ENCODE measurements around the gene FBXW9.
"Not testable (repeated sequence)": the region's sequence is repeated elsewhere in the genome, so short reads cannot be mapped to it uniquely, and the experiment has no call there.

FBXW9 gene

DNA sequence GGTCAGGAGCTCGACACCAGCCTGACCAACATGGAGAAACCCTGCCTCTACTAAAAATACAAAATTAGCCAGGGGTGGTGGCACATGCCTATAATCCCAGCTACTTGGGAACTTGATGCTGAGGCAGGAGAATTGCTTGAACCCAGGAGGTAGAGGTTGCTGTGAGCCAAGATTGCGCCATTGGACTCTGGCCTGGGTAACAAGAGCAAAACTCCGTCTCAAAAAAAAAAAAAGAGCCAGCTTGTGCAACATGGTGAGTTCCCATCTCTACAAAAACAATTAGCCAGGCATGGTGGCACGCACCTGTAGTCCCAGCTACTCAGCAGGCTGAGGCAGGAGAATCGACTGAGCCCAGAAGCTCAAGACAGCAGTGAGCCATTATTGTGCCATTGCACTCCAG, 18.4 kb downstream of the FBXW9 start:
- DNase-seq = not testable (repeated sequence)

- DNase-seq = no peak
Measured at GRCh38 chr19:12676928-12677327, 19.5 kb downstream of the FBXW9 start.

GRCh38 chr19:12676384-12676792, 20.0 kb downstream of the FBXW9 start:
- DNase-seq = peak; percentile 68 to 90 (median 81)

- no peak for DNase-seq
Measured at GRCh38 chr19:12675940-12676339, 20.5 kb downstream of the FBXW9 start.

DNA sequence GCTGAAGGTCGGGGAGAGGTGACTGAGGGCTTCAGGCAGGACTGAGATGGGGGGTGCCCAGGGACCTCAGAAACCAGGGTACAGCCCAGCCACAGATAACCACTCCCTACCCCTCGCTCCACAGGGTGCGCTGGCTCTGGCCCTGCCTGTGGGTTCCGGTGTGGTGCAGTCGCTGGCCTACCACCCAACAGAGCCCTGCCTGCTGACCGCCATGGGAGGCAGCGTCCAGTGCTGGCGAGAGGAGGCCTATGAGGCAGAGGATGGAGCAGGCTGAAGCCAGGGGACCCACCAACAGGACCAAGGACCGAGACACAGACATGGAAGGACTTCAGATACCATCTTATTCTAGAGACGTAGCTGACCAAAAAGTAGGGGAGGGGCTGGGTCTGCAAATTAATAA, 21.0 kb downstream of the FBXW9 start:
- DNase-seq = no peak

- DNase-seq = no peak
Measured at GRCh38 chr19:12672744-12673143, 23.7 kb downstream of the FBXW9 start.

DNA sequence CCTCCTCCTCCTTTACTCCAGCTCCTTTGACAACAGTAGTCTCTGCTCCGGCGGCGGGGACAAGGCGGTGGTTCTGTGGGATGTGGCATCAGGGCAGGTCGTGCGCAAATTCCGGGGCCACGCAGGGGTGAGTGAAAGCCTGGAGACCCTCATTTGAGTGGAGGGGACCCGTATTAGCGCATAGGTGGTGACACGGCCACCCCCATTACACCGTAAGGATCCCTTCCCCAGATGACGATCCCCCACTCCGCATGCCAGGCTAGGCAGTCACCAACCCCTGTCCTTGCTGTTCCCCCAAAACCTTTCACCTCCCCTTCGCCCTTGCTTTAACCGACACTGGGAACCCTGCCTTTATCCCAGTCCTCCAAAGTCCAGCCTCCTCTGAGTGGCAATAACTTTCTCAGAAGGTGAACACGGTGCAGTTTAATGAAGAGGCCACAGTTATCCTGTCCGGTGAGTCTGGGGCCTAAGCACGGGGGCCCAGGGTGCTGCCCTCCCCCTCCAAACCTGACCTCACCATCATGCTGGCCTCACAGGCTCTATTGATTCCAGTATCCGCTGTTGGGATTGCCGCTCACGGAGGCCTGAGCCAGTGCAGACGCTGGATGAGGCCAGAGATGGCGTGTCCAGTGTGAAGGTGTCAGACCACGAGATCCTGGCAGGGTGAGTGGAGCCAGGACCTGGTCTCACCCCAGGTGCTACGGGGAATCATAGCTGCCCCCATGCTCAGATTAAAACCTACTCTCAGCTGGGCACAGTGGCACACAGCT, 26.1 kb downstream of the FBXW9 start:
- no peak for DNase-seq

GRCh38 chr19:12669270-12670158, 26.9 kb downstream of the FBXW9 start:
- peak; percentile 36 to 59 (median 46) for DNase-seq

- DNase-seq = peak; percentile 18 to 38 (median 25)
Measured at GRCh38 chr19:12668932-12669269, 27.5 kb downstream of the FBXW9 start.

DNA sequence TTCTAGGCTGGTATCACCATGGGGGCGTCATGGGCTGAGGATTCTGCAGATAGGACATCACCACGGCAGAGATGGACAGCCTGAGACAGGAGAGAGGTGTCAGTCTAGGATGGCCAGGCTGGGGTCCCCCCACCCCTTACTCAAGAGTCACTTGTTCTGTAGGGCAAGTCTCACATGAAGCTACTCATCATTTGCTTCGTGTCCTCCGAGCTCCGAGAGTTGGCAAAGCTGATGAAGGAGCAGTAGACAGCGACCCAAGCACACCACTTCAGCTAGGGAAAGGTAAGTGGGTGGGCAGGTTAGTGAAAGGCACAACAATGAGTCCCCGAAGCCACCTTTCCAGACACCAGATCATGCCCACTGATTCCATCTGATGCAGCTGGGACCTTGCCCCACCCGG, 28.1 kb downstream of the FBXW9 start:
- DNase-seq = no peak

DNA sequence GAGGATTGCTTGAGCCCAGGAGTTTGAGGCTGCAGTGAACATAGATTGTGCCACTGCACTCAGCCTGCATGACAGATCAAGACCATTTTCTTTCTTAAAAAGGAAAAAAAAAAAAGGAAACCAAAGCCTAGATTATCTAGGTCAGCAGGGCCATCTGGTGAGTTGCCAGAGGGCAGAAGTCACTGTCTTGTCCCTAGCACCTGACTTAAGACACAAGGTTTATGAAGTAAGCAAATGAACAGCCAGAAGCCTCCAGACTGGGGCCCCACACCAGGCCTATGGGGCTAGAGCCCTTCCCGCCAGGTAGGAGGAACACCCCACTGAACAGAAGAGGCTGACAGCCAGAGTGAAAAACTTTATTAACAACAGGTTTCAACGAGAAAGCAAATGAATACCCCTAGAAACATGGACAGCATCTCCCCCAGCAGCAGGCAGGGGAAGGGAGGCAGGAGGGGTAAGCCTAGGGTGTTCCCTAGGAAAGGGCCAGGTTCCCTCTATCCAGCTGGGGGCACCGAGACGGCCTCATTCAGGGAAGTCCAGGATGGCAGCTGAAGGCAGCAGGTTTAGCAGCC, 28.6 kb downstream of the FBXW9 start:
- DNase-seq = no peak

- DNase-seq = peak; percentile 60 to 69 (median 65)
Measured at GRCh38 chr19:12666265-12667048, 30.0 kb downstream of the FBXW9 start, which contains the start of the genes MAN2B1 and WDR83. MAN2B1 (minus strand) TSS chr19:12666742; CDS start chr19:12666701, 41 bp downstream. WDR83 (plus strand) TSS chr19:12666807; CDS start chr19:12669791, 2,984 bp downstream.

GRCh38 chr19:12665671-12666264, 30.7 kb downstream of the FBXW9 start:
- DNase-seq = no peak

DNA sequence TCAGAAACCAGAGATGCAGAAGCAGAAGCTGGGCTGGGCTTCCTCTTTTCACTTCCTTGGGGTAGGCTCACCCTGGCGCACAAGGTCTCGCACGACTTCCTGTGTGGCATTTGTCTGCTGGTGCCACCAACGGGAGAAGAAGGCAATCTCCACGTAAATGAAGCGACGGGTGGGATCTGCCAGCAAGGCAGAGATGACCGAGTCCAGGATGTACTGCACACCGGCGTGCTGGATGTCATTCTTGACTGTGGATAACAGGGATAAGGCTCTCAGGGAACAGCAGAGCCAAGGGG, 31.2 kb downstream of the FBXW9 start:
- DNase-seq = peak in 2 of 4 experiments; percentile 31 to 32

DNA sequence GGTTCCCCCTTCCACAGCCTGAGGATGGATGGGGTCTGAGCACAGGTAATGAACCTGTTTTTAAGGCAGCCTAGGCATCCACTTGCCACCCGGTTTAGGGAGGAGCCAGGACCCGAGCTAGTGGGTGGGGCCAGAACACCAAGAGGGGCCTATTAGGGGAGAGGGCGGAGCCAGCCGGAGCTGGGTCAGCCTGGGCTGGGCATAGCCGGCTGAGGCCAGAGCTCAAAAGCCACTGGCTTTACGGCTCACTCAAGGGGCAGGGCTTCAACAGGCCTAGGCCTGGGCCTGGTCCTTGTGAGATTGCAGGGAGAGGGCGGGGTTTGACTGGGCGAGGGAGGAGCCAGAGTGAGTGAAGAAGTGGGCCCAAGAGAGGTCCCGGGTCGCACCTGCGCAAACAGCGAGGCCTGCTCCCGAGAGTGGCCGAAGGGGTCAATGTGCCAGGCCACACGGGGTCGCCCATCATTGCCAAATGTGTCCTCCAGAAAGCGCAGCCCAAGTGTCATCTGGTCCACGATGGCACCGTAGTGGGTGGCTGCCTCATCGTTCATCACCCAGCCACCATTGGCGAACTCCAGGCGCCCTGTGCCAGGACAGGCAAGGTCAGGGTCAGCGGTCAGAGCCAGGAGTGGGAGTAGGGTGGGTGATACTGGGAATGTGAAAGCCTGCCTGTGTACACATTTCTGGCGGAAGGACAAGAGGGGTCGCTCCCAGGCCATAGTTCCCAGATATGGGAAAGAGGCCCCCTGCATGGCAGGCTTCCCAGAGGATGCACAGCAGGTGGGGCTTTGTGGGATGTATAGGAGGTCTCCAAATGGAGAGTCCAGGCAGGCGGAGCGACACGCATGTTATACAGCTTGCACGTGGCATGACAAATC, 31.8 kb downstream of the FBXW9 start:
- no peak for DNase-seq

- DNase-seq = no peak
Measured at GRCh38 chr19:12660980-12661379, 35.5 kb downstream of the FBXW9 start.

- DNase-seq = no peak
Measured at GRCh38 chr19:12657966-12658365, 38.5 kb downstream of the FBXW9 start.

- no peak for DNase-seq
Measured at GRCh38 chr19:12656899-12657571, 39.4 kb downstream of the FBXW9 start.

GRCh38 chr19:12655546-12655945, 40.9 kb downstream of the FBXW9 start:
- DNase-seq = no peak

GRCh38 chr19:12652219-12652618, 44.2 kb downstream of the FBXW9 start:
- DNase-seq = no peak

DNA sequence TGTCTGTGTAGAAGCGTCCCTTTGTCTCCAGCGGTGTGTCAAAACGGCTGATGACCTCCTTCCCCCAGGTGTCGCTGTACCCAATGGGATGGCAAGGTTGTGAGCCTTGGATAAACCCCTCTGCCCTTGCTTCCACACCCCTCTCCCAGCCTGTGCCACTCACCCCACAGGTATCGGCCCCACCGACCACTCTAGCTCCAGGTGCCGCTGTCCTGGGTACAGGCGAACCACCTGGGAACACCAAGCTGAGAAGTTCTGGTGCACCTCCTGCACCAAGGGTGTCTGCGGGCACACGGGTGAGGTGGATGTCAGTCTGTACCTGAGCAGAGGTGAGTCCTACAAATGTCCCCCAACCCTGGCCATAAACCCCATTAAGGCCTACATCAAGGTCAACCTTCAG, 46.5 kb downstream of the FBXW9 start:
- DNase-seq = no peak
